Panc1 (cell line): ENCODE measurements around the gene TBX5. TPM values are rescaled to one million over a fixed set of nuclear protein-coding genes. Genes with fewer than 3 reads are reported as not detected.

Source experiments
- ATAC-seq: fragments of 200-7000 bp; cut with Tn5 transposase; 2 replicates; pipeline ENCODE4 v1.9.1; 2020; ENCODE audit warnings: mild to moderate bottlenecking, moderate library complexity
- BruUV-seq: library from RNA; stranded (reverse); fragments of 400-500 nt; replicated peaks from 2 replicates; lab custom pipeline; 2021; lab: Mats Ljungman, UMichigan
- CTCF ChIA-PET: fragments of 300-600 bp; sonication (Branson Sonifier 250); formaldehyde crosslinking; loops from one replicate; lab custom pipeline; 2022; ENCODE audit warnings: antibody characterized with exemption; lab: Charles Lee
- POLR2A ChIA-PET: fragments of 300-600 bp; sonication (Branson Sonifier 250); formaldehyde crosslinking; loops from one replicate; lab custom pipeline; 2022; ENCODE audit warnings: antibody characterized with exemption; lab: Charles Lee
- DNase-seq: peaks from one replicate; pipeline ENCODE4 v3.0.0-alpha.2; 2010; ENCODE audit warnings: low read depth, low spot score
- H3K27ac ChIP-seq: 2 replicates; pipeline ENCODE4 v1.5.1; 2011; ENCODE audit warnings: mild to moderate bottlenecking, low read length, inconsistent platforms
- H3K27me3 ChIP-seq: fragments of 200-500 bp; sonication (Bioruptor generic); 2 replicates; pipeline ENCODE4 v1.6.0; 2014; ENCODE audit warnings: low read length, inconsistent platforms; ENCODE audit not compliant: control insufficient read depth, insufficient read depth
- H3K36me3 ChIP-seq: fragments of 200-500 bp; sonication (Bioruptor generic); 2 replicates; pipeline ENCODE4 v1.5.1; 2014; ENCODE audit warnings: inconsistent platforms, mild to moderate bottlenecking, low read length, moderate library complexity; ENCODE audit not compliant: control insufficient read depth, insufficient read depth
- H3K4me1 ChIP-seq: 2 replicates; pipeline ENCODE4 v1.5.1; 2011; ENCODE audit warnings: inconsistent platforms, mild to moderate bottlenecking, low read length, moderate library complexity; ENCODE audit not compliant: control insufficient read depth, insufficient read depth
- H3K4me3 ChIP-seq, 2 experiments: 2 replicates each; pipeline ENCODE4 v1.5.1; 2011 to 2012; ENCODE audit warnings: low read depth in 2 of 2, low read length in 2 of 2, mild to moderate bottlenecking in 2 of 2, inconsistent platforms in 1 of 2, moderate library complexity in 1 of 2
- H3K9me3 ChIP-seq: fragments of 200-500 bp; sonication (Bioruptor generic); 2 replicates; pipeline ENCODE4 v1.5.1; 2014; ENCODE audit warnings: low read depth, mild to moderate bottlenecking, inconsistent platforms, low read length, moderate library complexity; ENCODE audit not compliant: control insufficient read depth, insufficient read depth
- POLR2AphosphoS5 ChIP-seq: IDR thresholded peaks from 2 replicates; pipeline ENCODE4 v1.6.1; 2012; ENCODE audit warnings: mild to moderate bottlenecking, low read depth, low read length, moderate library complexity
- SIN3A ChIP-seq: IDR thresholded peaks from 2 replicates; pipeline ENCODE4 v1.6.1; 2012; ENCODE audit warnings: low read depth, mild to moderate bottlenecking, low read length, moderate library complexity, borderline replicate concordance; ENCODE audit not compliant: insufficient read depth
- TCF7L2 ChIP-seq: IDR thresholded peaks from 2 replicates; pipeline ENCODE4 v1.6.1; 2011; ENCODE audit warnings: mild to moderate bottlenecking, low read depth, low read length, inconsistent platforms
- in situ Hi-C: cut with HindIII; loops from 2 replicates; pipeline ENCODE4 v1.10.0; 2016; ENCODE audit warnings: low sequenced_read_pairs, low pct_unique_long_range_greater_than_20kb
- intact Hi-C: fragments of 100-400 bp; cut with micrococcal nuclease; formaldehyde crosslinking; loops from one replicate; pipeline ENCODE4 v1.10.0; 2022; ENCODE audit not compliant: unreplicated experiment
- total RNA-seq: library from RNA; stranded (reverse); gene quantifications from one replicate; pipeline ENCODE4 v1.2.1, GENCODE V29; 2021; ENCODE audit not compliant: unreplicated experiment
- TF ChIP-seq, protein P1 (sequence below): fragments of 450-650 bp; IDR thresholded peaks from 2 replicates; pipeline ENCODE4 v1.5.1; 2017; ENCODE audit warnings: mild to moderate bottlenecking
- TF ChIP-seq, protein P2 (sequence below), 2 experiments: IDR thresholded peaks; 2 replicates each; pipeline ENCODE4 v1.6.1; 2011 to 2012; ENCODE audit warnings: low read depth in 2 of 2, control low read depth in 1 of 2, low read length in 1 of 2, mild to moderate bottlenecking in 1 of 2, moderate library complexity in 1 of 2; ENCODE audit not compliant: insufficient read depth in 1 of 2

Gene TBX5
- total RNA-seq, 1 experiment from 2014 or later = not detected

DNA sequence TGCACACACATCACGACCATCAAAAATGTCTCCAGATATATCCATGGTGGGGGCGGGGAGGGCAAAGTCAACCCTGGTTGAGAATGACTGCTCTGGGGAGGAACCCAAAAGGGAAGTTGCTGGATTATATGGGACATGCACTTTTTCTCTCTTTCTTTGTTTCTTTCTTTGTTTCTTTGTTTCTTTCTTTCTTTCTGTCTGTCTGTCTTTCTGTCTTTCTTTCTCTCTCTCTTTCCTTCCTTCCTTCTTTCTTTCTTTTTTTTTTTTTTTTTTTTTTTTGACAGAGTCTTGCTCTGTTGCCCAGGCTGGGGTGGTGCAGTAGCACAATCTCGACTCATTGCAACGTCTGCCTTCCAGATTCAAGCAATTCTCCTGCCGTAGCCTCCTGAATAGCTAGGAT lies 71.5 kb downstream of the TBX5 start:
- ATAC-seq (no peak), DNase-seq (no peak)
- no peak overlapping the region for H3K27ac ChIP-seq
- in situ Hi-C loops (no loop called here), intact Hi-C loops (no loop called here)
- BruUV-seq = no TSS peak
- H3K27me3 ChIP-seq = no peaks in the 10 kb centered on the region
- no peak for TF ChIP-seq SIN3A
- TF ChIP-seq, protein P1, sequence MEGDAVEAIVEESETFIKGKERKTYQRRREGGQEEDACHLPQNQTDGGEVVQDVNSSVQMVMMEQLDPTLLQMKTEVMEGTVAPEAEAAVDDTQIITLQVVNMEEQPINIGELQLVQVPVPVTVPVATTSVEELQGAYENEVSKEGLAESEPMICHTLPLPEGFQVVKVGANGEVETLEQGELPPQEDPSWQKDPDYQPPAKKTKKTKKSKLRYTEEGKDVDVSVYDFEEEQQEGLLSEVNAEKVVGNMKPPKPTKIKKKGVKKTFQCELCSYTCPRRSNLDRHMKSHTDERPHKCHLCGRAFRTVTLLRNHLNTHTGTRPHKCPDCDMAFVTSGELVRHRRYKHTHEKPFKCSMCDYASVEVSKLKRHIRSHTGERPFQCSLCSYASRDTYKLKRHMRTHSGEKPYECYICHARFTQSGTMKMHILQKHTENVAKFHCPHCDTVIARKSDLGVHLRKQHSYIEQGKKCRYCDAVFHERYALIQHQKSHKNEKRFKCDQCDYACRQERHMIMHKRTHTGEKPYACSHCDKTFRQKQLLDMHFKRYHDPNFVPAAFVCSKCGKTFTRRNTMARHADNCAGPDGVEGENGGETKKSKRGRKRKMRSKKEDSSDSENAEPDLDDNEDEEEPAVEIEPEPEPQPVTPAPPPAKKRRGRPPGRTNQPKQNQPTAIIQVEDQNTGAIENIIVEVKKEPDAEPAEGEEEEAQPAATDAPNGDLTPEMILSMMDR = no peak
- no peak for TF ChIP-seq POLR2AphosphoS5
- TF ChIP-seq, protein P2, sequence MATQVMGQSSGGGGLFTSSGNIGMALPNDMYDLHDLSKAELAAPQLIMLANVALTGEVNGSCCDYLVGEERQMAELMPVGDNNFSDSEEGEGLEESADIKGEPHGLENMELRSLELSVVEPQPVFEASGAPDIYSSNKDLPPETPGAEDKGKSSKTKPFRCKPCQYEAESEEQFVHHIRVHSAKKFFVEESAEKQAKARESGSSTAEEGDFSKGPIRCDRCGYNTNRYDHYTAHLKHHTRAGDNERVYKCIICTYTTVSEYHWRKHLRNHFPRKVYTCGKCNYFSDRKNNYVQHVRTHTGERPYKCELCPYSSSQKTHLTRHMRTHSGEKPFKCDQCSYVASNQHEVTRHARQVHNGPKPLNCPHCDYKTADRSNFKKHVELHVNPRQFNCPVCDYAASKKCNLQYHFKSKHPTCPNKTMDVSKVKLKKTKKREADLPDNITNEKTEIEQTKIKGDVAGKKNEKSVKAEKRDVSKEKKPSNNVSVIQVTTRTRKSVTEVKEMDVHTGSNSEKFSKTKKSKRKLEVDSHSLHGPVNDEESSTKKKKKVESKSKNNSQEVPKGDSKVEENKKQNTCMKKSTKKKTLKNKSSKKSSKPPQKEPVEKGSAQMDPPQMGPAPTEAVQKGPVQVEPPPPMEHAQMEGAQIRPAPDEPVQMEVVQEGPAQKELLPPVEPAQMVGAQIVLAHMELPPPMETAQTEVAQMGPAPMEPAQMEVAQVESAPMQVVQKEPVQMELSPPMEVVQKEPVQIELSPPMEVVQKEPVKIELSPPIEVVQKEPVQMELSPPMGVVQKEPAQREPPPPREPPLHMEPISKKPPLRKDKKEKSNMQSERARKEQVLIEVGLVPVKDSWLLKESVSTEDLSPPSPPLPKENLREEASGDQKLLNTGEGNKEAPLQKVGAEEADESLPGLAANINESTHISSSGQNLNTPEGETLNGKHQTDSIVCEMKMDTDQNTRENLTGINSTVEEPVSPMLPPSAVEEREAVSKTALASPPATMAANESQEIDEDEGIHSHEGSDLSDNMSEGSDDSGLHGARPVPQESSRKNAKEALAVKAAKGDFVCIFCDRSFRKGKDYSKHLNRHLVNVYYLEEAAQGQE (IDR thresholded peaks at IDR 0.05; ENCODE audit: insufficient read depth in 1 of 2, low read depth in 2 of 2, low read length in 1 of 2) = no peak
- TF ChIP-seq TCF7L2 = no peak
- H3K4me3 ChIP-seq = no peak overlapping the region
- H3K9me3 ChIP-seq = no peaks in the 10 kb centered on the region
- CTCF ChIA-PET = no interaction called here
- H3K36me3 ChIP-seq = no peaks in the 10 kb centered on the region
- H3K4me1 ChIP-seq = no peaks in the 10 kb centered on the region
- POLR2A ChIA-PET = no interaction called here

DNA sequence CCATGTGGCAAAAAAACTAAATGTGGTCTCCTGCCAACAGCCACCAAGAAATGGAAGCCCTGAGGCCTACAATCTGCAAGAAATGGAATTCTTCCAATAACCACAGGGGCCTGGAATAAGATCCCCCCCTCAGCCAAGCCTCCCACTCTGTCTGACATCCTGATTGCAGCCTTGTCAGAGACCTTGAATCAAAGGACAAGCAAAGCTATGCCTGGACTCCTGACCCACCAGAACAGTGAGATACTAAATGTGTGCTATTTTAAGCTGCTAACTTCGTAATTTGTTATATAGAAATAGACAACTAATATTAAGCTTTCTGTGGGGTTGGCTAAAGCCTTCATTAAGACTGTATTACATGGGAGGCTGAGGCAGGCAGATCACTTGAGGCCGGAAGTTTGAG lies 77.7 kb downstream of the TBX5 start:
- in situ Hi-C loops = no loop called here
- ChIA-PET CTCF (no interaction called here), POLR2A (interaction anchor here (0.6 kb wide), 1 partner anchor 338 kb away, joined by 4 read pairs; no protein-coding TSS in a partner anchor)

More for the DNA sequence above, 77.7 kb downstream of the TBX5 start:
- intact Hi-C loops = no loop called here
- DNase-seq = no peak
- ATAC-seq = no peak
- H3K4me1 ChIP-seq = no peaks in the 10 kb centered on the region
- H3K27me3 ChIP-seq = peaks cover 2% of the 10 kb centered on the region; the same call in 1 of the 2 replicates
- TF ChIP-seq, protein P2 (IDR thresholded peaks at IDR 0.05; ENCODE audit: insufficient read depth in 1 of 2, low read depth in 2 of 2, low read length in 1 of 2) = no peak
- TF ChIP-seq TCF7L2 (no peak), SIN3A (no peak), POLR2AphosphoS5 (no peak)
- TF ChIP-seq, protein P1 = no peak
- no TSS peak for BruUV-seq
- no peak overlapping the region for H3K4me3 ChIP-seq
- no peaks in the 10 kb centered on the region for H3K36me3 ChIP-seq
- no peak overlapping the region for H3K27ac ChIP-seq
- no peaks in the 10 kb centered on the region for H3K9me3 ChIP-seq
